Body of pancreas (tissue), 4 donors: ENCODE results near the gene HOXA11.

ENCODE experiments used
- POLR2A ChIP-seq, 3 donors: fragments of 450-650 bp; IDR thresholded peaks; one replicate each; pipeline ENCODE4 v1.6.1; 2016; ENCODE audit warnings: antibody characterized with exemption in 3 of 3, mild to moderate bottlenecking in 2 of 3
- TF ChIP-seq, protein P1 (sequence below), 7 experiments: fragments of 450-650 bp in 4 of 7; fragments of 200-600 bp in 3 of 7; sonication (generic) in 3 of 7; IDR thresholded peaks; one replicate each; pipeline ENCODE4 v1.5.1; 2016 to 2019; ENCODE audit warnings: antibody characterized with exemption in 7 of 7

DNA sequence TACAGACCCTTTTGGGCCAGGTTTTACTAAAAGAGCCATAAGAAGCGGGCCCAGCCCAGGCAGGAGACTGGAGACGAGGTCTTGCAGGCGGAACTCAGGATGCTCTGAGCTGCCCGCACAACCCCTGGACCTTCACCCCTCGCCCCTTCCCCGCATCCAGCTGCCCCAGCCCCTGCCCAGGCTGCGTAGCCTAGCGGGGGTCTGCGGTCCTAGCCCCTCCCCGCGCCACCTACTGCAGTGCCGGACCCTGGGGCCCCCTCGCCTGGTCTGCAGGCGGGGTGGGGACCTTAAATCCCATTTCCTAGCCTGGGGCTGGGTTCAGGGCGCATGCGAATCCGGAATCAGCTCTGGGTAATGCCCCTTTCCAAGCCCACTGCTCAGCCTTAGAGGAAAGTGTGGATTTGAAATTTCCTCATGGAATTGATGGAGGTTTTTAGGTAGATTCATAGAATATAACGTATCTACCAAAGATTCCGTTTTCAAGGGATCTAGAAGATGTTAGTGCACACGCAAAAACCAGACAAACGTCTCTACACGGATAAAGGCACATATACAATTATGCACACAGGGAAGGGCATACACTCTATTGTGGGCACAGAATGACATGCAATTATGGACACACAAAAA, 32.1 kb downstream of the HOXA11 start:
- no peak for TF ChIP-seq POLR2A (IDR thresholded peaks at IDR 0.05)
- TF ChIP-seq, protein P1, sequence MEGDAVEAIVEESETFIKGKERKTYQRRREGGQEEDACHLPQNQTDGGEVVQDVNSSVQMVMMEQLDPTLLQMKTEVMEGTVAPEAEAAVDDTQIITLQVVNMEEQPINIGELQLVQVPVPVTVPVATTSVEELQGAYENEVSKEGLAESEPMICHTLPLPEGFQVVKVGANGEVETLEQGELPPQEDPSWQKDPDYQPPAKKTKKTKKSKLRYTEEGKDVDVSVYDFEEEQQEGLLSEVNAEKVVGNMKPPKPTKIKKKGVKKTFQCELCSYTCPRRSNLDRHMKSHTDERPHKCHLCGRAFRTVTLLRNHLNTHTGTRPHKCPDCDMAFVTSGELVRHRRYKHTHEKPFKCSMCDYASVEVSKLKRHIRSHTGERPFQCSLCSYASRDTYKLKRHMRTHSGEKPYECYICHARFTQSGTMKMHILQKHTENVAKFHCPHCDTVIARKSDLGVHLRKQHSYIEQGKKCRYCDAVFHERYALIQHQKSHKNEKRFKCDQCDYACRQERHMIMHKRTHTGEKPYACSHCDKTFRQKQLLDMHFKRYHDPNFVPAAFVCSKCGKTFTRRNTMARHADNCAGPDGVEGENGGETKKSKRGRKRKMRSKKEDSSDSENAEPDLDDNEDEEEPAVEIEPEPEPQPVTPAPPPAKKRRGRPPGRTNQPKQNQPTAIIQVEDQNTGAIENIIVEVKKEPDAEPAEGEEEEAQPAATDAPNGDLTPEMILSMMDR (IDR thresholded peaks at IDR 0.05) = no peak
